ENCODE data around the gene SNRPA. TPM values are rescaled to one million over a fixed set of nuclear protein-coding genes. Genes with fewer than 3 reads are reported as not detected.

SNRPA gene
- total and polyA plus RNA-seq, 2 donors from 2014 or later = 48.7 to 52.6 TPM

- H3K4me3 ChIP-seq (ENCODE audit: low read length in 3 of 3) = peak overlapping the region in 2 of 3 donors; percentile 52 to 98
- intact Hi-C loops (cut with DNase I) = no loop called here
- no peak for DNase-seq
- H3K27ac ChIP-seq (ENCODE audit: low read depth in 2 of 2, low read length in 2 of 2) = no peak overlapping the region
- FAIRE-seq = no peak
- H3K4me1 ChIP-seq (ENCODE audit: control insufficient read depth in 2 of 3, insufficient read depth in 2 of 3, low read depth in 1 of 3, low read length in 3 of 3) = peaks cover 3 to 20% (median 16%) of the 10 kb centered on the region in 3 donors
- H3K36me3 ChIP-seq (ENCODE audit: control insufficient read depth in 2 of 3, insufficient read depth in 3 of 3, low read length in 3 of 3) = peaks cover 2 to 6% (median 2%) of the 10 kb centered on the region in 3 donors
- TF ChIP-seq CTCF (IDR thresholded peaks at IDR 0.05; ENCODE audit: borderline replicate concordance, extremely low read depth, insufficient read depth) = no peak
- no peaks in the 10 kb centered on the region for H3K9me3 ChIP-seq (ENCODE audit: control insufficient read depth in 2 of 3, insufficient read depth in 1 of 3, low read length in 3 of 3)
- H3K27me3 ChIP-seq (ENCODE audit: control insufficient read depth, insufficient read depth, low read length) = no peaks in the 10 kb centered on the region
- peak overlapping the region in 1 of 3 donors; percentile 97 for H3K9ac ChIP-seq (ENCODE audit: low read length in 3 of 3)
Observed at GRCh38 chr19:40752257-40752781, 1.3 kb downstream of the SNRPA start.

DNA sequence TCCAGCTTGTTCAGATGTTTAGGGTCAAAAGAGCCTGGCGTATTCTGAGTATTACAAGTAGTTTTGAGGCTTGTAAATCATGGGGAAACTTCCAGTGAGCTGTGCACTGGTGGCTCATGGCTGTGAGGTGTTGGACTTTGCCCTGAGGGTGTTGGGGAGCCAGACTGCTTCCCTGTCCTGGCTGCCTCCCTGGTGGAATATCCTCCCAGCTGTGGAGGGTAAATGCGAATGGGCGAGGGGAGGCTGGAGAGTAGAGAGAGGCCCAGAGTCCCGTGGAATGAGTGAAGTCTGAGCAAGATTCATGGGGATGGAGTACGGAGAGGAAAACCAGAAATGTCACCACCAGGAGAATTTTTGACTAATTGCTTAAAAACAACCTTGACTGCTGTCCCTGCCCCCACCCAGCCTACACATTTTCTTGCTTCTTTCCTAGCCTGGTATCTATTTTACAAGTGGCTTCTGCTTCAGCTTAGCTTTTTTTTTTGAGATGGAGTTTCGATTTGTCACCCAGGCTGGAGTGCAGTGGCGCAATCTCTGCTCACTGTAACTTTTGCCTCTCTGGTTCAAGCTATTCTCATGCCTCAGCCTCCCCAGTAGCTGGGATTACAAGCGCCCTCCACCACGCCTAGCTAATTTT lies 3.7 kb downstream of the SNRPA start:
- no peaks in the 10 kb centered on the region for H3K9me3 ChIP-seq (ENCODE audit: control insufficient read depth in 2 of 3, insufficient read depth in 1 of 3, low read length in 3 of 3)
- FAIRE-seq (no peak), DNase-seq (no peak)
- H3K4me1 ChIP-seq (ENCODE audit: control insufficient read depth in 2 of 3, insufficient read depth in 2 of 3, low read depth in 1 of 3, low read length in 3 of 3) = peaks cover 3 to 13% (median 10%) of the 10 kb centered on the region in 3 donors
- no peaks in the 10 kb centered on the region for H3K27me3 ChIP-seq (ENCODE audit: control insufficient read depth, insufficient read depth, low read length)
- no peak for TF ChIP-seq CTCF (IDR thresholded peaks at IDR 0.05; ENCODE audit: borderline replicate concordance, extremely low read depth, insufficient read depth)
- H3K4me3 ChIP-seq (ENCODE audit: low read length in 3 of 3) = peak overlapping the region in 1 of 3 donors; percentile 1
- intact Hi-C loops (cut with DNase I) = no loop called here
- H3K27ac ChIP-seq (ENCODE audit: low read depth in 2 of 2, low read length in 2 of 2) = no peak overlapping the region
- no peak overlapping the region for H3K9ac ChIP-seq (ENCODE audit: low read length in 3 of 3)
- H3K36me3 ChIP-seq (ENCODE audit: control insufficient read depth in 2 of 3, insufficient read depth in 3 of 3, low read length in 3 of 3) = peaks cover 6 to 19% (median 15%) of the 10 kb centered on the region in 3 donors

GRCh38 chr19:40755248-40755624 lies 4.2 kb downstream of the SNRPA start:
- no peak overlapping the region for H3K27ac ChIP-seq (ENCODE audit: low read depth in 2 of 2, low read length in 2 of 2)
- H3K4me3 ChIP-seq (ENCODE audit: low read length in 3 of 3) = no peak overlapping the region
- FAIRE-seq (no peak), DNase-seq (no peak)
- H3K9ac ChIP-seq (ENCODE audit: low read length in 3 of 3) = no peak overlapping the region
- no peak for TF ChIP-seq CTCF (IDR thresholded peaks at IDR 0.05; ENCODE audit: borderline replicate concordance, extremely low read depth, insufficient read depth)
- H3K27me3 ChIP-seq (ENCODE audit: control insufficient read depth, insufficient read depth, low read length) = no peaks in the 10 kb centered on the region
- peaks cover 6 to 22% (median 16%) of the 10 kb centered on the region in 3 donors for H3K36me3 ChIP-seq (ENCODE audit: control insufficient read depth in 2 of 3, insufficient read depth in 3 of 3, low read length in 3 of 3)
- H3K4me1 ChIP-seq (ENCODE audit: control insufficient read depth in 2 of 3, insufficient read depth in 2 of 3, low read depth in 1 of 3, low read length in 3 of 3) = peaks cover 3 to 13% (median 6%) of the 10 kb centered on the region in 3 donors
- intact Hi-C loops (cut with DNase I) = no loop called here
- no peaks in the 10 kb centered on the region for H3K9me3 ChIP-seq (ENCODE audit: control insufficient read depth in 2 of 3, insufficient read depth in 1 of 3, low read length in 3 of 3)

Measured in kidney (tissue), 14 donors.